BE2C (cell line): Measurements from ENCODE around the gene HSD17B1.

Experiments used
- DNase-seq: peaks from one replicate; pipeline ENCODE4 v3.0.0-alpha.2; 2020
- H3K27me3 ChIP-seq: fragments of 250-450 bp; sonication (Bioruptor Pico); 2 replicates; pipeline ENCODE4 v1.5.1; 2020; ENCODE audit warnings: mild to moderate bottlenecking
- H3K36me3 ChIP-seq: fragments of 250-450 bp; sonication (Bioruptor Pico); 2 replicates; pipeline ENCODE4 v1.5.1; 2020; ENCODE audit warnings: mild to moderate bottlenecking
- H3K4me1 ChIP-seq: fragments of 250-450 bp; sonication (Bioruptor Pico); 2 replicates; pipeline ENCODE4 v1.5.1; 2020
- H3K4me3 ChIP-seq: 2 replicates; pipeline ENCODE4 v1.5.1; 2011; ENCODE audit warnings: low read depth, low read length
- H3K9me3 ChIP-seq: fragments of 250-450 bp; sonication (Bioruptor Pico); 2 replicates; pipeline ENCODE4 v1.5.1; 2020
- TF ChIP-seq, protein P1 (sequence below): IDR thresholded peaks from 2 replicates; pipeline ENCODE4 v1.5.1; 2012; ENCODE audit warnings: mild to moderate bottlenecking, low read depth, low read length

The HSD17B1 gene

GRCh38 chr17:42512246-42512645, 40.5 kb upstream of the HSD17B1 start:
- Histone ChIP-seq H3K4me3 (no peak overlapping the region), H3K4me1 (peaks cover under 1% of the 10 kb centered on the region; the same call in 1 of the 2 replicates)

DNA sequence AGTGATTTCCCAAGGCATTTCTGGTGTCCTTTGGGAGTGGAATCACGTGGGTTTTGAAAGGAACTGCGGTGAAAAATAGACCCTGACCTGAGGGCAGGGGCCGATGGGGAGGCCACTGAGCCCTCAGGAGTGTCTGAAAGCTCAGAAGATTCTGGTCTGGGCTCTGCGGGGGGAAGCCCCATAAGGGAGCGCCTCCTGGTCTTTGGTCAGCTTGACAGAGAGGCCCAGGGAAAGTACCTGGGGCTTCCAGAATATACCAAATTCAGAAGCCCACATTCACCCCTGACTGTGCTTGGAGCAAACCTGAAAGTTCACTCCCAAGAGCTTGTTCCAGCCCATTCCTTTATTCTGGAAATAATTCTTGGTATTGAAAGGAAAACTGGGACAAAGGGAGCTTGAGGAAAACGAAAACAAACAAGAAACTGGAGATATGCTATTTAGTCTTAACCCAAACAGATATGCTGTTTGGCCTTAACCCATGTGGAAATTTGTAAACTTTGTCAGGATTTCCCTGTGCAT, 39.9 kb upstream of the HSD17B1 start:
- Histone ChIP-seq H3K4me3 (no peak overlapping the region), H3K9me3 (no peaks in the 10 kb centered on the region), H3K4me1 (peaks cover 6% of the 10 kb centered on the region; the same call in 1 of the 2 replicates), H3K36me3 (peaks cover 60% of the 10 kb centered on the region), H3K27me3 (no peaks in the 10 kb centered on the region; the same call in 1 of the 2 replicates)
- no peak for DNase-seq
- TF ChIP-seq, protein P1, sequence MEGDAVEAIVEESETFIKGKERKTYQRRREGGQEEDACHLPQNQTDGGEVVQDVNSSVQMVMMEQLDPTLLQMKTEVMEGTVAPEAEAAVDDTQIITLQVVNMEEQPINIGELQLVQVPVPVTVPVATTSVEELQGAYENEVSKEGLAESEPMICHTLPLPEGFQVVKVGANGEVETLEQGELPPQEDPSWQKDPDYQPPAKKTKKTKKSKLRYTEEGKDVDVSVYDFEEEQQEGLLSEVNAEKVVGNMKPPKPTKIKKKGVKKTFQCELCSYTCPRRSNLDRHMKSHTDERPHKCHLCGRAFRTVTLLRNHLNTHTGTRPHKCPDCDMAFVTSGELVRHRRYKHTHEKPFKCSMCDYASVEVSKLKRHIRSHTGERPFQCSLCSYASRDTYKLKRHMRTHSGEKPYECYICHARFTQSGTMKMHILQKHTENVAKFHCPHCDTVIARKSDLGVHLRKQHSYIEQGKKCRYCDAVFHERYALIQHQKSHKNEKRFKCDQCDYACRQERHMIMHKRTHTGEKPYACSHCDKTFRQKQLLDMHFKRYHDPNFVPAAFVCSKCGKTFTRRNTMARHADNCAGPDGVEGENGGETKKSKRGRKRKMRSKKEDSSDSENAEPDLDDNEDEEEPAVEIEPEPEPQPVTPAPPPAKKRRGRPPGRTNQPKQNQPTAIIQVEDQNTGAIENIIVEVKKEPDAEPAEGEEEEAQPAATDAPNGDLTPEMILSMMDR: no peak

More at GRCh38 chr17:42512246-42512645, 40.5 kb upstream of the HSD17B1 start:
- Histone ChIP-seq H3K36me3 (peaks cover 62% of the 10 kb centered on the region), H3K9me3 (no peaks in the 10 kb centered on the region), H3K27me3 (no peaks in the 10 kb centered on the region; the same call in 1 of the 2 replicates)
- TF ChIP-seq, protein P1: no peak
- DNase-seq: no peak

DNA sequence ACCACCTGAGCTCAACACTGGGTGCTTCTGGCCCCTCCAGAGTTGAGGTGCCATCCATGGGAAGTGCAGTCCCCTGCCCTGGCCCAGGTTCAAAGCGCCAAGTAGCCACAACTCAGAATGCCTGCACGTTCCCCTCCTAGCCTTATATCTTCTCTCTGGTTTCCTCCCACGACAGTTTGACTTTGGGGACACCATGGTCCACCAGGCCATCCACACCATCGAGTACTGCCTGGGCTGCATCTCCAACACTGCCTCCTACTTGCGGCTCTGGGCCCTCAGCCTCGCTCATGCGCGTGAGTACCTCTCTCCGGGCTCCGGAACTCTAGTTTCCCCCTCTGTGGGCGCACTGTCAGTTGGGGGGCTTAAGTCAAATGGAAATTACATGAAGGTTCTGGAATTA, 39.0 kb upstream of the HSD17B1 start:
- Histone ChIP-seq H3K27me3 (no peaks in the 10 kb centered on the region; the same call in 1 of the 2 replicates), H3K4me1 (peaks cover 15% of the 10 kb centered on the region)
- TF ChIP-seq, protein P1: no peak

DNA sequence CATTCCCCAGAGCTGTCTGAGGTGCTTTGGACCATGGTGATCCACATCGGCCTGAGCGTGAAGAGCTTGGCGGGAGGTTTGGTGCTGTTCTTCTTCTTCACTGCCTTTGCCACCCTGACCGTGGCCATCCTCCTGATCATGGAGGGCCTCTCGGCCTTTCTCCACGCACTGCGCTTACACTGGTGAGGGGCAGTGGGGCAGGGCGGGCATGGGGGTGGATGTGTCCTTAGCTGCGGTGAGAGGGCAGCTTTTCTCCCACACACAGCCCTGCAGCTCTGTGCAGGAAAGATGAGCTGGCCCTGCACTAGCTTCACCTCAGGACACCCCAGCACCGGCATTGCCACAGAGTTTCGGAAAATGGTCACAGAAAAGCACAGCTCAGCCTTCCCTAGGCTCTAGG, 38.4 kb upstream of the HSD17B1 start:
- TF ChIP-seq, protein P1: no peak
- Histone ChIP-seq H3K4me1 (peaks cover 20% of the 10 kb centered on the region), H3K36me3 (peaks cover 50% of the 10 kb centered on the region)

More for the DNA sequence above, 39.0 kb upstream of the HSD17B1 start:
- Histone ChIP-seq H3K36me3 (peaks cover 54% of the 10 kb centered on the region), H3K9me3 (no peaks in the 10 kb centered on the region), H3K4me3 (no peak overlapping the region)
- no peak for DNase-seq

DNA sequence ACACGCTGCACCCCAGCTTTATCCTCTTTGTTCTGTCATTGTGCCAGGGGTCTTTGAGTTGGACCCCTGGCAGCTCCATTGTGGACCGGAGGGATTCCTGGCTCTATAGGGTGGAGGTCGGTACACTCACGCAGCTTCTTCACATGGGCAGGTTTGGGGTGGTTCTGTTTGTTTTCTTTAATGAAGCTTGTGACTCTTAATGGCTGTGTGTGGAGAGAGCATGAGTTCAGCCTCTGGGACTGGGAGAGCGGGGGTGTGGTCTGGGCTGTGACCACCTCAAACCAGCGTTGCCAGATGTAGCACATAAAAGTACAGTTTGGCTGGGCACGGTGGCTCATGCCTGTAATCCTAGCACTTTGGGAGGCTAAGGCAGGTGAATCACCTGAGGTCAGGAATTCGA, 37.9 kb upstream of the HSD17B1 start:
- H3K27me3 ChIP-seq: no peaks in the 10 kb centered on the region; the same call in 1 of the 2 replicates
- peaks cover 44% of the 10 kb centered on the region for H3K36me3 ChIP-seq
- TF ChIP-seq, protein P1: no peak
- DNase-seq: no peak
- no peak overlapping the region for H3K4me3 ChIP-seq
- H3K9me3 ChIP-seq: no peaks in the 10 kb centered on the region
- peaks cover 26% of the 10 kb centered on the region for H3K4me1 ChIP-seq

More for the DNA sequence above, 38.4 kb upstream of the HSD17B1 start:
- Histone ChIP-seq H3K4me3 (no peak overlapping the region), H3K9me3 (no peaks in the 10 kb centered on the region), H3K27me3 (no peaks in the 10 kb centered on the region; the same call in 1 of the 2 replicates)
- DNase-seq: no peak

- peaks cover 29% of the 10 kb centered on the region for H3K4me1 ChIP-seq
- no peaks in the 10 kb centered on the region; the same call in 1 of the 2 replicates for H3K27me3 ChIP-seq
- TF ChIP-seq, protein P1: peak; percentile 91
- no peak overlapping the region for H3K4me3 ChIP-seq
- H3K36me3 ChIP-seq: peaks cover 45% of the 10 kb centered on the region
- DNase-seq: peak; percentile 85
- no peaks in the 10 kb centered on the region for H3K9me3 ChIP-seq
These were observed 35.2 kb upstream of the HSD17B1 start for GRCh38 chr17:42517516-42517915.
